Hepatocyte (in vitro differentiated cells): ENCODE results near the gene HOXD1.

Experiments
- EZH2phosphoT487 ChIP-seq: fragments of 200-600 bp; sonication (generic); IDR thresholded peaks from one replicate; pipeline ENCODE4 v1.6.1; 2018; ENCODE audit warnings: antibody characterized with exemption, mild to moderate bottlenecking, low read depth, moderate library complexity; ENCODE audit not compliant: unreplicated experiment, severe bottlenecking
- TF ChIP-seq, protein P1 (sequence below): fragments of 200-600 bp; sonication (generic); IDR thresholded peaks from 2 replicates; pipeline ENCODE4 v1.5.1; 2016; ENCODE audit warnings: antibody characterized with exemption, mild to moderate bottlenecking; ENCODE audit not compliant: poor library complexity

DNA sequence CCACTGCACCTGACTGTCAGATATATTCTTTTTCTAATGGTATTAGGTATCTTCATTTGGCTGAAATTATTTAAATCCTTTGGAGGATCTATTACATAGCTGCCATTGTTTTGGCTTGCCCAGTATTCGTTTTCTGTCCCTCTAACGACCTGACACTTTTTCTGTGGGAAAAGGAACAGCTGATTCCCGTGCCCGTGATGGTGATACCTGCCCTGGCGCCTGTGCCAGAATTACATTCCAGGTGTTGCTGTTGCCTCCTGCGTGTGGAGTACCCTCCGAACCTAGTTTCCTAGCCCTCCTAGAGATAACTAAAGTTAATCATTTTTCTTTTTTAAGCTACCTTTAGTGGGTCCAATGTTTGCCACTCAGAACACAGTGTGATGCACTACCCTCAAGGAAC, 14.0 kb downstream of the HOXD1 start:
- TF ChIP-seq, protein P1, sequence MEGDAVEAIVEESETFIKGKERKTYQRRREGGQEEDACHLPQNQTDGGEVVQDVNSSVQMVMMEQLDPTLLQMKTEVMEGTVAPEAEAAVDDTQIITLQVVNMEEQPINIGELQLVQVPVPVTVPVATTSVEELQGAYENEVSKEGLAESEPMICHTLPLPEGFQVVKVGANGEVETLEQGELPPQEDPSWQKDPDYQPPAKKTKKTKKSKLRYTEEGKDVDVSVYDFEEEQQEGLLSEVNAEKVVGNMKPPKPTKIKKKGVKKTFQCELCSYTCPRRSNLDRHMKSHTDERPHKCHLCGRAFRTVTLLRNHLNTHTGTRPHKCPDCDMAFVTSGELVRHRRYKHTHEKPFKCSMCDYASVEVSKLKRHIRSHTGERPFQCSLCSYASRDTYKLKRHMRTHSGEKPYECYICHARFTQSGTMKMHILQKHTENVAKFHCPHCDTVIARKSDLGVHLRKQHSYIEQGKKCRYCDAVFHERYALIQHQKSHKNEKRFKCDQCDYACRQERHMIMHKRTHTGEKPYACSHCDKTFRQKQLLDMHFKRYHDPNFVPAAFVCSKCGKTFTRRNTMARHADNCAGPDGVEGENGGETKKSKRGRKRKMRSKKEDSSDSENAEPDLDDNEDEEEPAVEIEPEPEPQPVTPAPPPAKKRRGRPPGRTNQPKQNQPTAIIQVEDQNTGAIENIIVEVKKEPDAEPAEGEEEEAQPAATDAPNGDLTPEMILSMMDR, result no peak
- no peak for TF ChIP-seq EZH2phosphoT487
